ENCODE results near the gene RPN2. TPM values are rescaled to one million over a fixed set of nuclear protein-coding genes. Genes with fewer than 3 reads are reported as not detected.

RPN2 gene
- total and polyA plus RNA-seq, 9 of the 15 experiments (the other 6 are each of a cell fraction or from before 2014, with no cell fraction given) = 168 to 548 (median 325) TPM

DNA sequence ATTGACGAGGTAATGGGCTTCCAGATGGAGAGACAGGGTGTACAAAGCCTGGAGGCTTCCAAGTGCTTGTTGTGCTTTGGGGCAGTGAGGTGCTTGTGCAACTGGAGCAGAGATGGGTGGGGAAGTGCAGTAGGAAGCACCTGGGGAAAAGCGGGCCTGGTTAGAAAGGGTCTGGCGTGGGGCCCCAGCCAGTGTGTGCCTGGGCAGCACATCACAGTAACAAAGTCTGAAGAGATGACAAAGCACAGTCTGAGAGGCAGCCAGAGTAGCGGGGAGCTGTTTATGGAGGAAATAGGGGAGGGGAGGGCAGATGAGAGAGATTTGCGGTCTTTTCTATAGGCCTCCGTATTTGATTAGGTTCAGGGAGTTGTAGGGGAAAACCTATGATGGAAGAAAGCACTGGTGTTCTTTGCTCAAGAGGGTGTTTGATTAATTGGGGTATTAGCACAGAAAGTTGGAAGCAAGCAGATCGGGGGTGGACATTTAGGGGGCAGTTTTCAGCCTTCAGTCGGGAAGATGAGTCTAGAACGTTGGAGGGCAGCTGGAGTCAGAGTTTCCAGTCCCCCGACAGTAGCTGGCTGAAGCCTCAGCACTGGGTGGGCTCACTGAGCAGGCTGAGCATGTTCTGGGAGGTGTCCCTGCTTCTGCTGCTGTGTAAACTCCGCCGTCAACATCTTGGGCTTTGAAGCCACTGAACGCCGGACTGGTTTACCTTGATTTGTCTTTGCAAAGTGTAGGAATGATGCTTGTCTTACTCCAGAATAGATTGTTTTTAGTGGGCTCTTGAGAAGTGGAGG, 15.7 kb downstream of the RPN2 start (continued):
- TF ChIP-seq, protein P1, sequence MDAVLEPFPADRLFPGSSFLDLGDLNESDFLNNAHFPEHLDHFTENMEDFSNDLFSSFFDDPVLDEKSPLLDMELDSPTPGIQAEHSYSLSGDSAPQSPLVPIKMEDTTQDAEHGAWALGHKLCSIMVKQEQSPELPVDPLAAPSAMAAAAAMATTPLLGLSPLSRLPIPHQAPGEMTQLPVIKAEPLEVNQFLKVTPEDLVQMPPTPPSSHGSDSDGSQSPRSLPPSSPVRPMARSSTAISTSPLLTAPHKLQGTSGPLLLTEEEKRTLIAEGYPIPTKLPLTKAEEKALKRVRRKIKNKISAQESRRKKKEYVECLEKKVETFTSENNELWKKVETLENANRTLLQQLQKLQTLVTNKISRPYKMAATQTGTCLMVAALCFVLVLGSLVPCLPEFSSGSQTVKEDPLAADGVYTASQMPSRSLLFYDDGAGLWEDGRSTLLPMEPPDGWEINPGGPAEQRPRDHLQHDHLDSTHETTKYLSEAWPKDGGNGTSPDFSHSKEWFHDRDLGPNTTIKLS (IDR thresholded peaks at IDR 0.05; ENCODE audit: borderline replicate concordance, low read depth) = no peak
- no peak for TF ChIP-seq KHSRP (IDR thresholded peaks at IDR 0.05)

DNA sequence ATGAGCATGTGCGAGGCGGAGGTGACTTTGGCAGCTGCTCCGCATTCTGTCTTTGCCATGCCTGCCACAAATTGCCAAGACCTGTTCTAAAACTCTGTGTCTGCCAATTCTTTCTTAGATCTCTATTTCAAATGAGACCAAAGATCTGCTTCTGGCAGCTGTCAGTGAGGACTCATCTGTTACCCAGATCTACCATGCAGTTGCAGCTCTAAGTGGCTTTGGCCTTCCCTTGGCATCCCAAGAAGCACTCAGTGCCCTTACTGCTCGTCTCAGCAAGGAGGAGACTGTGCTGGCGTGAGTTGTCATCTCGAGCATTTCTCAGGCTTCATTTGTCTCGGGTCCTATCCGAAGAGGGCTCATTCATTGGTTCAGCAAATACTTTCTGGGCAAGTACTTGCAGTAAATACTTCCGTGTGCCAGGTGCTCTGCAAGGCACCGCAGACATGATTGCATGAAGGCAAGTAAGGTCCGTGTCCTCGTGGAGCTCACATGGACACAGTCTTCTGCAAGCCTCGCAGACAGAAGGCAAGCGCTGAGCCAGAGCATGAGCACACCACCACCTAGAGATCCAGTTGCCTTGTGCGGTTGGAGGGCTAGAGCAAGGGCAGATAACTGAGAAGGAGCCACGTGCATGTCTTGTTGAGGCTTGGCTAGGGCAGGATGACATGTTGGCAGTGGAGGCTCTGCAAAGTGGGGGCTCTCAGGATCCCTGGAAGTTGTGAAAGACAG, 20.0 kb downstream of the RPN2 start:
- POLR2A ChIA-PET = interaction anchor here (0.7 kb wide), 1 partner anchor 22 kb away, joined by 3 read pairs; no protein-coding TSS in a partner anchor
- H3K9me3 ChIP-seq (replicated peaks; ENCODE audit: control insufficient read depth, insufficient read depth, low read depth, low read length) = no peaks in the 10 kb centered on the region
- in situ Hi-C loops (cut with MboI) (loop anchor here (5.0 kb wide), 1 partner anchor 338 kb away; no protein-coding TSS in a partner anchor), intact Hi-C loops (cut with micrococcal nuclease) (loop anchor here (5.0 kb wide), 1 partner anchor 188 kb away; no protein-coding TSS in a partner anchor)
- no peak overlapping the region for H3K27ac ChIP-seq (ENCODE audit: extremely low read depth, low read depth, low read length)
- FAIRE-seq (no peak), ATAC-seq (no peak), DNase-seq (ENCODE audit: extremely low read depth in 1 of 4, low spot score in 3 of 4) (no peak)
- WGBS (ENCODE audit: insufficient coverage, low coverage, missing lambda C conversion rate) = 87% methylated on average over 16 of the region's 16 CpGs
- no peak overlapping the region for H3K4me2 ChIP-seq (ENCODE audit: insufficient read depth, low read length)
- peaks cover 59% of the 10 kb centered on the region for H3K79me2 ChIP-seq (ENCODE audit: control insufficient read depth, insufficient read depth, low read length)
- no peaks in the 10 kb centered on the region for H3K27me3 ChIP-seq (ENCODE audit: control insufficient read depth in 2 of 2, insufficient read depth in 2 of 2, low read length in 2 of 2)
- no peaks in the 10 kb centered on the region; a peak in 1 of 5 replicates for H3K4me1 ChIP-seq (replicated peaks in 1 of 2; ENCODE audit: control insufficient read depth in 2 of 2, insufficient read depth in 2 of 2, low read length in 2 of 2)
- no TSS peak for BruUV-seq (replicated peaks)
- H2AFZ ChIP-seq (ENCODE audit: low read depth, low read length) = no peak overlapping the region
- H3K4me3 ChIP-seq = no peak overlapping the region
- peaks cover 32% of the 10 kb centered on the region for H4K20me1 ChIP-seq (replicated peaks; ENCODE audit: control insufficient read depth, insufficient read depth, low read length)
- H3K9ac ChIP-seq (ENCODE audit: insufficient read depth in 1 of 2, low read depth in 2 of 2, low read length in 2 of 2) = no peak overlapping the region
- CTCF ChIA-PET (ENCODE audit: low intra/inter-chr PET ratio) = interaction anchor here (0.7 kb wide), 1 partner anchor 13 kb away, joined by 3 read pairs; no protein-coding TSS in a partner anchor
- peaks cover 92% of the 10 kb centered on the region for H3K36me3 ChIP-seq (ENCODE audit: control insufficient read depth, insufficient read depth, low read length)
- H3K9me1 ChIP-seq (ENCODE audit: control insufficient read depth, insufficient read depth, low read length) = no peaks in the 10 kb centered on the region
- TF ChIP-seq NR2C2 (CRISPR knock-in tag; IDR thresholded peaks at IDR 0.05) (no peak), NR2C2 (tag; IDR thresholded peaks at IDR 0.05) (no peak), ZNF766 (CRISPR knock-in tag; conservative IDR thresholded peaks at IDR 0.05) (no peak), ZNF134 (CRISPR knock-in tag; conservative IDR thresholded peaks at IDR 0.05) (no peak), ZNF764 (CRISPR knock-in tag; IDR thresholded peaks at IDR 0.05; ENCODE audit: low read depth) (no peak), KLF16 (IDR thresholded peaks at IDR 0.05) (no peak), RBM34 (IDR thresholded peaks at IDR 0.05; ENCODE audit: borderline replicate concordance, insufficient read depth, low read length) (no peak), HNRNPK (IDR thresholded peaks at IDR 0.05; ENCODE audit: low read depth, low read length, poor library complexity, severe bottlenecking) (no peak)
- TF ChIP-seq, protein P2, sequence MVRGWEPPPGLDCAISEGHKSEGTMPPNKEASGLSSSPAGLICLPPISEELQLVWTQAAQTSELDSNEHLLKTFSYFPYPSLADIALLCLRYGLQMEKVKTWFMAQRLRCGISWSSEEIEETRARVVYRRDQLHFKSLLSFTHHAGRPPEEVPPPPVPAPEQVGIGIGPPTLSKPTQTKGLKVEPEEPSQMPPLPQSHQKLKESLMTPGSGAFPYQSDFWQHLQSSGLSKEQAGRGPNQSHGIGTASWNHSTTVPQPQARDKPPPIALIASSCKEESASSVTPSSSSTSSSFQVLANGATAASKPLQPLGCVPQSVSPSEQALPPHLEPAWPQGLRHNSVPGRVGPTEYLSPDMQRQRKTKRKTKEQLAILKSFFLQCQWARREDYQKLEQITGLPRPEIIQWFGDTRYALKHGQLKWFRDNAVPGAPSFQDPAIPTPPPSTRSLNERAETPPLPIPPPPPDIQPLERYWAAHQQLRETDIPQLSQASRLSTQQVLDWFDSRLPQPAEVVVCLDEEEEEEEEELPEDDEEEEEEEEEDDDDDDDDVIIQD (CRISPR knock-in tag; IDR thresholded peaks at IDR 0.05) = no peak
- TF ChIP-seq, protein P3, sequence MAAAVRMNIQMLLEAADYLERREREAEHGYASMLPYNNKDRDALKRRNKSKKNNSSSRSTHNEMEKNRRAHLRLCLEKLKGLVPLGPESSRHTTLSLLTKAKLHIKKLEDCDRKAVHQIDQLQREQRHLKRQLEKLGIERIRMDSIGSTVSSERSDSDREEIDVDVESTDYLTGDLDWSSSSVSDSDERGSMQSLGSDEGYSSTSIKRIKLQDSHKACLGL (CRISPR knock-in tag; IDR thresholded peaks at IDR 0.05; ENCODE audit: borderline replicate concordance, poor library complexity, severe bottlenecking) = no peak
- TF ChIP-seq, protein P4, sequence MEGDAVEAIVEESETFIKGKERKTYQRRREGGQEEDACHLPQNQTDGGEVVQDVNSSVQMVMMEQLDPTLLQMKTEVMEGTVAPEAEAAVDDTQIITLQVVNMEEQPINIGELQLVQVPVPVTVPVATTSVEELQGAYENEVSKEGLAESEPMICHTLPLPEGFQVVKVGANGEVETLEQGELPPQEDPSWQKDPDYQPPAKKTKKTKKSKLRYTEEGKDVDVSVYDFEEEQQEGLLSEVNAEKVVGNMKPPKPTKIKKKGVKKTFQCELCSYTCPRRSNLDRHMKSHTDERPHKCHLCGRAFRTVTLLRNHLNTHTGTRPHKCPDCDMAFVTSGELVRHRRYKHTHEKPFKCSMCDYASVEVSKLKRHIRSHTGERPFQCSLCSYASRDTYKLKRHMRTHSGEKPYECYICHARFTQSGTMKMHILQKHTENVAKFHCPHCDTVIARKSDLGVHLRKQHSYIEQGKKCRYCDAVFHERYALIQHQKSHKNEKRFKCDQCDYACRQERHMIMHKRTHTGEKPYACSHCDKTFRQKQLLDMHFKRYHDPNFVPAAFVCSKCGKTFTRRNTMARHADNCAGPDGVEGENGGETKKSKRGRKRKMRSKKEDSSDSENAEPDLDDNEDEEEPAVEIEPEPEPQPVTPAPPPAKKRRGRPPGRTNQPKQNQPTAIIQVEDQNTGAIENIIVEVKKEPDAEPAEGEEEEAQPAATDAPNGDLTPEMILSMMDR (IDR thresholded peaks at IDR 0.05 in 2 of 3, conservative IDR thresholded peaks at IDR 0.05 in 1 of 3; ENCODE audit: insufficient read depth in 2 of 3, low read depth in 1 of 3, low read length in 3 of 3) = no peak
